Common myeloid progenitor, CD34-positive (primary cell): ENCODE data around the gene TLN1.

Experiments
- CTCF ChIA-PET: fragments of 350-600 bp; sonication (Branson Sonifier 250); formaldehyde crosslinking; loops from one replicate; lab custom pipeline; 2021; ENCODE audit warnings: antibody characterized with exemption; lab: Charles Lee
- POLR2A ChIA-PET: fragments of 350-600 bp; sonication (Branson Sonifier 250); formaldehyde crosslinking; loops from one replicate; lab custom pipeline; 2021; ENCODE audit warnings: antibody characterized with exemption; lab: Charles Lee
- DNase-seq, 3 donors: peaks; one replicate each; pipeline versions ENCODE4 v3.0.0 to v3.0.0-alpha.2; 2013
- H3K27ac ChIP-seq, 2 experiments: 1 replicate in 1 of 2; 2 replicates in 1 of 2; pipeline ENCODE4 v1.7.0; 2013; ENCODE audit warnings: inconsistent platforms in 2 of 2, low read length in 2 of 2, mild to moderate bottlenecking in 2 of 2, low read depth in 1 of 2, moderate library complexity in 1 of 2; ENCODE audit not compliant: severe bottlenecking in 2 of 2, insufficient read depth in 1 of 2, poor library complexity in 1 of 2
- H3K27me3 ChIP-seq, 5 experiments: replicated peaks in 2 of 5; 1 replicate in 3 of 5; 2 replicates in 2 of 5; pipeline versions ENCODE4 v1.6.1 to v1.7.0; 2013; ENCODE audit warnings: low read length in 4 of 5, mild to moderate bottlenecking in 2 of 5, moderate library complexity in 2 of 5, inconsistent platforms in 1 of 5; ENCODE audit not compliant: insufficient read depth in 5 of 5, control insufficient read depth in 4 of 5
- H3K36me3 ChIP-seq, 4 experiments: 1 replicate in 2 of 4; 2 replicates in 2 of 4; pipeline versions ENCODE4 v1.6.1 to v1.7.0; 2013; ENCODE audit warnings: low read length in 3 of 4, control low read depth in 1 of 4, mild to moderate bottlenecking in 1 of 4; ENCODE audit not compliant: control insufficient read depth in 4 of 4, insufficient read depth in 4 of 4
- H3K4me1 ChIP-seq, 4 experiments: 1 replicate in 3 of 4; 2 replicates in 1 of 4; pipeline versions ENCODE4 v1.6.1 to v1.7.1; 2013; ENCODE audit warnings: low read length in 3 of 4, mild to moderate bottlenecking in 3 of 4, control low read depth in 1 of 4, inconsistent platforms in 1 of 4, moderate library complexity in 1 of 4; ENCODE audit not compliant: control insufficient read depth in 4 of 4, insufficient read depth in 4 of 4; ENCODE audit errors: control extremely low read depth in 1 of 4
- H3K4me3 ChIP-seq, 7 experiments: 1 replicate in 4 of 7; 2 replicates in 3 of 7; pipeline versions ENCODE4 v1.5.1 to v1.7.0; 2013; ENCODE audit warnings: mild to moderate bottlenecking in 7 of 7, low read length in 6 of 7, moderate library complexity in 6 of 7, inconsistent platforms in 2 of 7, low read depth in 2 of 7, control low read depth in 1 of 7; ENCODE audit not compliant: insufficient read depth in 4 of 7, control insufficient read depth in 1 of 7; ENCODE audit errors: extremely low read depth in 1 of 7
- H3K9me3 ChIP-seq, 5 experiments: 1 replicate in 4 of 5; 2 replicates in 1 of 5; pipeline versions ENCODE4 v1.6.1 to v1.7.1; 2013; ENCODE audit warnings: low read length in 4 of 5, mild to moderate bottlenecking in 2 of 5, inconsistent platforms in 1 of 5, low read depth in 1 of 5, moderate library complexity in 1 of 5; ENCODE audit not compliant: control insufficient read depth in 4 of 5, insufficient read depth in 2 of 5; ENCODE audit errors: control extremely low read depth in 1 of 5
- WGBS: methylation state at CpG from one replicate; pipeline ENCODE4 v1.1.5; 2013; ENCODE audit not compliant: insufficient coverage; 5-methylcytosine and 5-hydroxymethylcytosine counted together

Gene TLN1

GRCh38 chr9:35666045-35666444, 66.0 kb downstream of the TLN1 start:
- ChIA-PET POLR2A (interaction anchor here (0.7 kb wide), 1 partner anchor 8 kb away, joined by 3 read pairs; the partner anchor contains the start of genes CCDC107 and RMRP), CTCF (interaction anchor here (1.2 to 12.8 kb wide), 5 partner anchors 10 to 160 kb away, joined by 3 to 117 read pairs (median 16); no protein-coding TSS in a partner anchor)
- no CpG with 5 or more reads among the region's 1 CpG for WGBS
- Histone ChIP-seq H3K36me3 (peaks cover 0 to 12% (median 0%) of the 10 kb centered on the region in 4 experiments), H3K27ac (no peak overlapping the region), H3K27me3 (no peaks in the 10 kb centered on the region), H3K9me3 (no peaks in the 10 kb centered on the region), H3K4me3 (peak overlapping the region in 1 of 7 experiments; percentile 88), H3K4me1 (peaks cover 11 to 46% (median 36%) of the 10 kb centered on the region in 4 experiments)
- DNase-seq = no peak

GRCh38 chr9:35665471-35665818, 66.5 kb downstream of the TLN1 start:
- POLR2A ChIA-PET = no interaction called here
- H3K27me3 ChIP-seq = no peaks in the 10 kb centered on the region

GRCh38 chr9:35664531-35665470, 67.2 kb downstream of the TLN1 start, which contains the start of gene ARHGEF39:
ARHGEF39 (minus strand) TSS chr9:35665195; CDS start chr9:35665169, 26 bp downstream.
- H3K9me3 ChIP-seq = no peaks in the 10 kb centered on the region
- ChIA-PET POLR2A (interaction anchor here (0.6 kb wide), 1 partner anchor 26 kb away, joined by 4 read pairs; no protein-coding TSS in a partner anchor), CTCF (interaction anchor here (0.7 to 12.8 kb wide), 15 partner anchors 8 to 70 kb away, joined by 3 to 117 read pairs (median 3); partner anchors contain the start of gene CD72)
- no peaks in the 10 kb centered on the region for H3K27me3 ChIP-seq
- peaks cover 0 to 23% (median 5%) of the 10 kb centered on the region in 4 experiments for H3K36me3 ChIP-seq
- WGBS = 9% methylated on average over 50 of the region's 58 CpGs
- DNase-seq = peak; percentile 51 to 68 (median 57)
- H3K27ac ChIP-seq = peak within 1 kb of the TSS in 1 of 2 experiments; percentile 70
- peaks cover 12 to 55% (median 36%) of the 10 kb centered on the region in 4 experiments for H3K4me1 ChIP-seq
- peak within 1 kb of the TSS; percentile 64 to 88 (median 81) for H3K4me3 ChIP-seq

More at GRCh38 chr9:35665471-35665818, 66.5 kb downstream of the TLN1 start:
- WGBS = 8% methylated on average over 2 of the region's 5 CpGs
- Histone ChIP-seq H3K9me3 (no peaks in the 10 kb centered on the region), H3K4me1 (peaks cover 12 to 52% (median 36%) of the 10 kb centered on the region in 4 experiments), H3K4me3 (peak overlapping the region; percentile 64 to 88 (median 81)), H3K36me3 (peaks cover 0 to 18% (median 3%) of the 10 kb centered on the region in 4 experiments), H3K27ac (peak overlapping the region in 1 of 2 experiments; percentile 70)
- DNase-seq = no peak
- CTCF ChIA-PET = interaction anchor here (1.1 to 12.8 kb wide), 8 partner anchors 11 to 161 kb away, joined by 3 to 117 read pairs (median 10); partner anchors contain the start of gene CD72

- CTCF ChIA-PET = interaction anchor here (0.9 to 12.8 kb wide), 11 partner anchors 8 to 127 kb away, joined by 3 to 117 read pairs (median 5); partner anchors contain the start of genes CA9, CD72, CREB3 and TLN1
- POLR2A ChIA-PET = interaction anchor here (0.7 kb wide), 1 partner anchor 40 kb away, joined by 3 read pairs; no protein-coding TSS in a partner anchor
- Histone ChIP-seq H3K27me3 (no peaks in the 10 kb centered on the region), H3K4me3 (no peak overlapping the region), H3K9me3 (no peaks in the 10 kb centered on the region), H3K36me3 (peaks cover 0 to 23% (median 5%) of the 10 kb centered on the region in 4 experiments), H3K27ac (peak overlapping the region; percentile 12 to 36), H3K4me1 (peaks cover 16 to 72% (median 50%) of the 10 kb centered on the region in 4 experiments)
- DNase-seq = no peak
- WGBS = 89% methylated on average over 7 of the region's 7 CpGs
These were observed 69.6 kb downstream of the TLN1 start for GRCh38 chr9:35662437-35662836.

- no peak for DNase-seq
- H3K36me3 ChIP-seq = peaks cover 0 to 23% (median 5%) of the 10 kb centered on the region in 4 experiments
- POLR2A ChIA-PET = interaction anchor here (0.7 kb wide), 1 partner anchor 41 kb away, joined by 3 read pairs; no protein-coding TSS in a partner anchor
- H3K27me3 ChIP-seq = no peaks in the 10 kb centered on the region
- 54% methylated on average over 3 of the region's 3 CpGs for WGBS
- H3K4me1 ChIP-seq = peaks cover 18 to 78% (median 55%) of the 10 kb centered on the region in 4 experiments
- no peaks in the 10 kb centered on the region for H3K9me3 ChIP-seq
- CTCF ChIA-PET = interaction anchor here (0.9 to 12.8 kb wide), 18 partner anchors 9 to 220 kb away, joined by 3 to 117 read pairs (median 5); partner anchors contain the start of genes CA9, CD72, CREB3 and TLN1
- H3K4me3 ChIP-seq = peak overlapping the region in 2 of 7 experiments; percentile 3 to 31
- peak overlapping the region; percentile 12 to 36 for H3K27ac ChIP-seq
These were observed 70.1 kb downstream of the TLN1 start for GRCh38 chr9:35661756-35662350.

GRCh38 chr9:35660966-35661415, 71.0 kb downstream of the TLN1 start:
- Histone ChIP-seq H3K9me3 (no peaks in the 10 kb centered on the region), H3K4me3 (no peak overlapping the region), H3K4me1 (peaks cover 18 to 85% (median 59%) of the 10 kb centered on the region in 4 experiments), H3K27me3 (no peaks in the 10 kb centered on the region), H3K36me3 (peaks cover 0 to 23% (median 5%) of the 10 kb centered on the region in 4 experiments), H3K27ac (peak overlapping the region in 1 of 2 experiments; percentile 23)
- ChIA-PET CTCF (interaction anchor here (0.6 to 12.8 kb wide), 19 partner anchors 10 to 221 kb away, joined by 3 to 117 read pairs (median 4); partner anchors contain the start of genes CA9, CD72, CREB3 and TLN1), POLR2A (no interaction called here)
- DNase-seq = no peak
- 93% methylated on average over 5 of the region's 9 CpGs for WGBS
